NT2/D1 (cell line): Measurements from ENCODE around the gene SIAE.

Experiments used
- SUZ12 ChIP-seq: IDR thresholded peaks from 2 replicates; pipeline ENCODE4 v1.6.1; 2011; ENCODE audit not compliant: insufficient read length, insufficient read depth; ENCODE audit errors: extremely low read depth
- YY1 ChIP-seq: IDR thresholded peaks from 2 replicates; pipeline ENCODE4 v1.6.1; 2011; ENCODE audit not compliant: insufficient read length, insufficient read depth

DNA sequence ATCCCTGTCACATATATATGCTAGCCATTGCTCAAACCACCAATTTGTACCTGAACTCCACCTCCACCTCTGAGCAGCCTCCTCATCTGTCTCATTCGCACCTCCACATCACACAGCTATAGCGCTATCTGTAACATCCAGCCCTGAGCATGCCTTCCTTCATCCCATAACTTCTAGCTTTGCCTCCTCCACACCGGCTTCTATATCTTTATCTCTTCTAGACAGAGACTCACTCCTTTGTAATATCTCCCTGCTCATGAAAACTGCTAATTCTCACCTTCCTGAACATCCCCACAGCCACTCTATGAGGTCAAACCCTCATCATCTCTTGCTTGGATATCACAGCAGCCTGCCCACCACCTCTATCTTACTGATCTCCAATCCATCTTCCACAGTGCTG, 5.9 kb downstream of the SIAE start:
- TF ChIP-seq SUZ12 (no peak), YY1 (no peak)
